ENCODE measurements around the gene HEATR1.

HEATR1 gene

GRCh38 chr1:236543065-236543669, 61.1 kb downstream of the HEATR1 start:
- no peak overlapping the region for H3K4me3 ChIP-seq (ENCODE audit: low read depth, low read length)
- no peak for TF ChIP-seq CTCF (IDR thresholded peaks at IDR 0.05; ENCODE audit: low read depth, low read length, missing control alignments)
- DNase-seq (ENCODE audit: low read depth): no peak

- TF ChIP-seq CTCF (IDR thresholded peaks at IDR 0.05; ENCODE audit: low read depth, low read length, missing control alignments): no peak
- DNase-seq (ENCODE audit: low read depth): no peak
- no peak overlapping the region for H3K4me3 ChIP-seq (ENCODE audit: low read depth, low read length)
Observed at GRCh38 chr1:236541710-236542109, 62.6 kb downstream of the HEATR1 start.

DNA sequence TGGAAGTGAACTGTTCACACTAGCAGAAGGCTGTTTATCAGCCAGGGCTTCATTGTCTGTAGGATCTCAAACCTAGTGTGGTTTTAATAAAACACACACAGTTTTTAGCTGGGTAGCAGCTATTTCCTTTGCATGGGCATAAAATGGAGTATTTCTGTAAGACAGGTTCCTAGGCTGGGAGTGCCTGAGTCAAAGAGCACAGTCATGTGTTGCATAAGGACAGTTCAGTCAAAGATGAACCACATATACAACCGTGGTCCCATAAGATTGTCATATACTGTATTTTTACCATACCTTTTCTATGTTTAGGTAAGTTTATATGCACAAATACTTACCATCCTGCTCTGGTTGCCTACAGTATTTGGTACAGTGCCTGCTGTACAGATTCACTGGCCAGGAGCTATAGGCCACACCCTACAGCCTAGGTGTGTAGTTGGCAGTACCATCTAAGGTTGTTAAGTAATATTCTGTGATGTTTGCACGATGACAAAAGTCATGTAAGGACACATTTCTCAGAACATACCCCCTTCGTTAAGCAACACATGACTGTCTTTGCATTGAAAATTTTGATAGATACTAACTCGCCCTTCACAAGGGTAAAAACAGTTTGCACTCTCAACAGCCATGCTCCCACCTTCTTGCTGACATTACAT, 63.4 kb downstream of the HEATR1 start:
- no peak for TF ChIP-seq CTCF (IDR thresholded peaks at IDR 0.05; ENCODE audit: low read depth, low read length, missing control alignments)
- no peak overlapping the region for H3K4me3 ChIP-seq (ENCODE audit: low read depth, low read length)
- no peak for DNase-seq (ENCODE audit: low read depth)

- no peak overlapping the region for H3K4me3 ChIP-seq (ENCODE audit: low read depth, low read length)
- DNase-seq (ENCODE audit: low read depth): no peak
- no peak for TF ChIP-seq CTCF (IDR thresholded peaks at IDR 0.05; ENCODE audit: low read depth, low read length, missing control alignments)
Observed at GRCh38 chr1:236536540-236536939, 67.8 kb downstream of the HEATR1 start.

GRCh38 chr1:236535662-236536161, 68.6 kb downstream of the HEATR1 start:
- no peak for DNase-seq (ENCODE audit: low read depth)
- TF ChIP-seq CTCF (IDR thresholded peaks at IDR 0.05; ENCODE audit: low read depth, low read length, missing control alignments): no peak
- no peak overlapping the region for H3K4me3 ChIP-seq (ENCODE audit: low read depth, low read length)

DNA sequence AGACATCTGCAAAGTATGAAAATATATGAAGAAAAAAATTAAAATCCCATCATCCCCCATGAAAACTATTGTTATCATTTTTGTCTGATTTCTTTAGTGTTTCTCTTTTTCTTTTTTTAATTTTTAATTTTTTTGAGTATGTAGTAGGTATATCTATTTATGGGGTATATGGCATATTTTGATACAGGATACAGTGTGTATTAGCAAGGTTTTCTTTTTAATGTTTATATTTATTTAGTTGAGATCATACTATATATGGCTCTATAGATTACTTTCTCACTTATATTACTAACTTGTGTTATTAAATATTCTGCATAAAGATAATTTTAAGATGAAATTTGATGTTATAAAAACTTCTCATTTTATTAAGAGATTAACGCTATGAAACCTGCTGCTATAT, 69.1 kb downstream of the HEATR1 start:
- no peak overlapping the region for H3K4me3 ChIP-seq (ENCODE audit: low read depth, low read length)
- no peak for TF ChIP-seq CTCF (IDR thresholded peaks at IDR 0.05; ENCODE audit: low read depth, low read length, missing control alignments)
- no peak for DNase-seq (ENCODE audit: low read depth)

Data from GM12864 (cell line).